HCT116 (cell line): ENCODE results near the gene FGFRL1. TPM values are rescaled to one million over a fixed set of nuclear protein-coding genes. Genes with fewer than 3 reads are reported as not detected.

Experiments
- ATAC-seq: fragments of 200-7000 bp; cut with Tn5 transposase; 2 replicates; pipeline ENCODE4 v1.9.1; 2020; ENCODE audit warnings: mild to moderate bottlenecking, moderate library complexity
- BruUV-seq: library from RNA; stranded (reverse); fragments of 400-500 nt; replicated peaks from 2 replicates; lab custom pipeline; 2021; lab: Mats Ljungman, UMichigan
- CTCF ChIA-PET: fragments of 300-600 bp; sonication (Branson Sonifier 250); formaldehyde crosslinking; loops from one replicate; lab custom pipeline; 2021; ENCODE audit warnings: antibody characterized with exemption; lab: Charles Lee
- POLR2A ChIA-PET: fragments of 300-600, 350-600 bp; sonication (Branson Sonifier 250); formaldehyde crosslinking; loops from one replicate; lab custom pipeline; 2021; ENCODE audit warnings: antibody characterized with exemption; lab: Charles Lee
- RAD21 ChIA-PET, 2 experiments: fragments of 300-600 bp; sonication (Branson Sonifier 250); formaldehyde crosslinking; loops; one replicate each; lab custom pipeline; 2023; ENCODE audit warnings: low total read pairs in 2 of 2; ENCODE audit not compliant: uncharacterized antibody in 2 of 2, unreplicated experiment in 2 of 2, low non-redundant PET in 1 of 2; lab: Charles Lee
- DNase-seq: peaks from one replicate; pipeline ENCODE4 v3.0.0-alpha.2; 2010; ENCODE audit warnings: low read depth, low spot score
- H2AFZ ChIP-seq: fragments of 200-600 bp; shearing (Covaris generic), sonication (generic); 2 replicates; pipeline ENCODE4 v1.6.1; 2017; ENCODE audit warnings: low read depth, mixed run types, mixed read lengths, antibody characterized with exemption, low read length; ENCODE audit not compliant: poor library complexity, severe bottlenecking
- H3K27ac ChIP-seq: 2 replicates; pipeline ENCODE4 v1.5.1; 2012; ENCODE audit warnings: low read depth, low read length
- H3K27me3 ChIP-seq: fragments of 200-600 bp; sonication (generic); 2 replicates; pipeline ENCODE4 v1.6.1; 2016; ENCODE audit warnings: mixed run types, low read length, mixed read lengths; ENCODE audit not compliant: insufficient read depth
- H3K36me3 ChIP-seq, 2 experiments: fragments of 200-500 bp in 1 of 2; fragments of 200-600 bp in 1 of 2; sonication (Bioruptor generic) in 1 of 2; sonication (generic) in 1 of 2; 2 replicates each; pipeline versions ENCODE4 v1.5.1 to v1.6.1; 2014 to 2016; ENCODE audit warnings: low read length in 2 of 2, inconsistent platforms in 1 of 2, mixed read lengths in 1 of 2, mixed run types in 1 of 2; ENCODE audit not compliant: insufficient read depth in 2 of 2, control insufficient read depth in 1 of 2
- H3K4me1 ChIP-seq, 2 experiments: fragments of 200-600 bp in 1 of 2; sonication (generic) in 1 of 2; 2 replicates each; pipeline versions ENCODE4 v1.5.1 to v1.6.1; 2012 to 2017; ENCODE audit warnings: low read length in 2 of 2, inconsistent platforms in 1 of 2, mild to moderate bottlenecking in 1 of 2, mixed read lengths in 1 of 2, mixed run types in 1 of 2, moderate library complexity in 1 of 2; ENCODE audit not compliant: insufficient read depth in 2 of 2, control insufficient read depth in 1 of 2
- H3K4me2 ChIP-seq: fragments of 200-600 bp; sonication (generic); 2 replicates; pipeline ENCODE4 v1.6.1; 2017; ENCODE audit warnings: mixed run types, low read length, mixed read lengths
- H3K4me3 ChIP-seq, 2 experiments: fragments of 200-600 bp in 1 of 2; sonication (generic) in 1 of 2; replicated peaks in 1 of 2; 2 replicates each; pipeline ENCODE4 v1.5.1; 2011 to 2016; ENCODE audit warnings: low read length in 2 of 2, control low read depth in 1 of 2, low read depth in 1 of 2, mild to moderate bottlenecking in 1 of 2, mixed read lengths in 1 of 2, mixed run types in 1 of 2
- H3K79me2 ChIP-seq: fragments of 200-600 bp; sonication (generic); 2 replicates; pipeline ENCODE4 v1.6.1; 2017; ENCODE audit warnings: mild to moderate bottlenecking, mixed run types, low read length, moderate library complexity, mixed read lengths; ENCODE audit not compliant: insufficient read depth
- H3K9ac ChIP-seq: fragments of 200-600 bp; sonication (generic); 2 replicates; pipeline ENCODE4 v1.6.1; 2016; ENCODE audit warnings: low read length, mixed read lengths
- H3K9me2 ChIP-seq: fragments of 200-600 bp; sonication (generic), shearing (Covaris generic); 2 replicates; pipeline ENCODE4 v1.6.1; 2017; ENCODE audit warnings: mixed run types, mild to moderate bottlenecking, moderate library complexity; ENCODE audit not compliant: insufficient read depth
- H3K9me3 ChIP-seq, 2 experiments: fragments of 200-500 bp in 1 of 2; fragments of 200-600 bp in 1 of 2; sonication (Bioruptor generic) in 1 of 2; sonication (generic) in 1 of 2; 2 replicates each; pipeline ENCODE4 v1.6.1; 2014 to 2017; ENCODE audit warnings: low read length in 2 of 2, mixed read lengths in 2 of 2, inconsistent platforms in 1 of 2, low read depth in 1 of 2, mild to moderate bottlenecking in 1 of 2, mixed run types in 1 of 2, moderate library complexity in 1 of 2; ENCODE audit not compliant: control insufficient read depth in 1 of 2, insufficient read depth in 1 of 2
- H4K20me1 ChIP-seq: fragments of 200-600 bp; sonication (generic), shearing (Covaris generic); 2 replicates; pipeline ENCODE4 v1.6.1; 2017; ENCODE audit warnings: mixed run types, mild to moderate bottlenecking, moderate library complexity; ENCODE audit not compliant: insufficient read depth
- ATF3 ChIP-seq: IDR thresholded peaks from 2 replicates; pipeline ENCODE4 v1.6.1; 2012
- CEBPB ChIP-seq: IDR thresholded peaks from 2 replicates; pipeline ENCODE4 v1.6.1; 2012; ENCODE audit warnings: low read depth
- FOSL1 ChIP-seq: IDR thresholded peaks from 2 replicates; pipeline ENCODE4 v1.6.1; 2012; ENCODE audit warnings: low read depth
- JUND ChIP-seq: IDR thresholded peaks from 2 replicates; pipeline ENCODE4 v1.6.1; 2012
- POLR2A ChIP-seq: IDR thresholded peaks from 2 replicates; pipeline ENCODE4 v1.7.0; 2011; ENCODE audit warnings: borderline replicate concordance; ENCODE audit not compliant: insufficient read depth, insufficient read length; ENCODE audit errors: extremely low read depth
- RAD21 ChIP-seq: IDR thresholded peaks from 2 replicates; pipeline ENCODE4 v1.6.1; 2012; ENCODE audit warnings: low read depth, mild to moderate bottlenecking
- SP1 ChIP-seq: IDR thresholded peaks from 2 replicates; pipeline ENCODE4 v1.6.1; 2012; ENCODE audit warnings: low read depth
- SRF ChIP-seq: IDR thresholded peaks from 2 replicates; pipeline ENCODE4 v1.6.1; 2012; ENCODE audit warnings: low read depth
- TCF7L2 ChIP-seq: IDR thresholded peaks from 2 replicates; pipeline ENCODE4 v1.7.0; 2011; ENCODE audit warnings: borderline replicate concordance, inconsistent platforms; ENCODE audit not compliant: insufficient read depth, insufficient read length; ENCODE audit errors: extremely low read depth
- ZFX ChIP-seq: fragments of 450-650 bp; IDR thresholded peaks from 2 replicates; pipeline ENCODE4 v1.6.1; 2017
- ZNF274 ChIP-seq: fragments of 200-500 bp; sonication (Bioruptor generic); IDR thresholded peaks from 2 replicates; pipeline ENCODE4 v1.6.1; 2014; ENCODE audit warnings: mild to moderate bottlenecking, low read depth, low read length, inconsistent platforms
- intact Hi-C: fragments of 100-400 bp; cut with micrococcal nuclease; formaldehyde crosslinking; loops from 2 replicates; pipeline ENCODE4 v1.10.0; 2022
- total RNA-seq: library from RNA; stranded (reverse); gene quantifications from one replicate; pipeline ENCODE4 v1.2.1, GENCODE V29; 2021; ENCODE audit not compliant: unreplicated experiment

The FGFRL1 gene
- total RNA-seq, 1 experiment from 2014 or later, result 91.1 TPM

GRCh38 chr4:1004071-1004418 is 7.4 kb upstream of the FGFRL1 start:
- RAD21 ChIA-PET, result no interaction called here
- TF ChIP-seq ZNF274, result no peak
- TF ChIP-seq ZFX, result no peak
- no peak for TF ChIP-seq TCF7L2
- TF ChIP-seq JUND, result no peak
- no peak for TF ChIP-seq RAD21
- no peak for TF ChIP-seq POLR2A
- TF ChIP-seq FOSL1, result no peak
- no peak for TF ChIP-seq ATF3
- TF ChIP-seq CEBPB, result no peak
- no peak for TF ChIP-seq SP1
- TF ChIP-seq SRF, result no peak
- no peak for DNase-seq

More at GRCh38 chr4:1004071-1004418, 7.4 kb upstream of the FGFRL1 start:
- Histone ChIP-seq H3K79me2 (no peaks in the 10 kb centered on the region), H3K4me3 (no peak overlapping the region), H3K36me3 (no peaks in the 10 kb centered on the region), H3K27me3 (no peaks in the 10 kb centered on the region), H3K4me2 (no peak overlapping the region), H3K27ac (no peak overlapping the region), H4K20me1 (no peaks in the 10 kb centered on the region), H3K4me1 (peaks cover 2 to 12% of the 10 kb centered on the region in 2 experiments; a peak in 3 of 4 replicates), H2AFZ (no peak overlapping the region), H3K9me3 (no peaks in the 10 kb centered on the region), H3K9me2 (no peaks in the 10 kb centered on the region), H3K9ac (no peak overlapping the region)
- POLR2A ChIA-PET, result no interaction called here
- no TSS peak for BruUV-seq
- ATAC-seq, result no peak
- CTCF ChIA-PET, result no interaction called here
- intact Hi-C loops, result no loop called here
